Activated naive CD4-positive, alpha-beta T cell (primary cell): ENCODE data around the gene UNK.
A peak's percentile ranks its signal among the peaks of the same experiment; 100 is the strongest.

ENCODE experiments used
- DNase-seq, 4 experiments: peaks; one replicate each; lab custom pipeline; 2025; lab: John Stamatoyannopoulos, UW

The UNK gene

DNA sequence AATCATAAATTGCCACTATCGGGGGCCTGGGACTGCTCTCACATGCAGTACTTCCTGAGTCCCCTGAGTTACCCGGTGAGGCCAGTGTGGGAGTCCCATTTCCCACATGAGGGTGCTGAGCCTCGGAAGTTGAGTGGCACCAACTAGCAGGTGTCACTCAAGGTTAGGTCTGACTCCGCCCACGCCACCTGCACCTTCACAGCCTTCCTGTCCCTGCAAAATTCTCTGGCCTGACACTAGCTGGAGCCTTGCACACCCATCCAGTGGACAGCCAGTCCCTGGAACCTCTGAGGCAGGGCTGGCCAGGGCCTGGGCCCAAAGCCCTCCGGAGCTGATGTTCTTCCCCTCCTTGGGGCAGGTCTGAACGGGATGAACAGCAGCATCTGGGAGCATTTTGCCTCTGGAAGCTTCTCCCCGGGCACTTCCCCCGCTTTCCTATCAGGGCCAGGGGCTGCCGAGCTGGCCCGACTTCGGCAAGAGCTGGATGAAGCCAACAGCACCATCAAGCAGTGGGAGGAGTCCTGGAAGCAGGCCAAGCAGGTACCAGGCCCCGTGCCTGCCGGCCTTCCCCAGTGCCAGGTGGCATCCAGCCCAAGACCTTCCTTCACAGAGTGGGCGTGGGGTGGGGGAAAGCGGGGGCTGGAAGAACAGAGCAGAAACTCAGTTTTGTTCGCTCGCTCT lies 37.7 kb downstream of the UNK start:
- DNase-seq, result peak in 2 of 4 experiments; percentile 14 to 27

DNA sequence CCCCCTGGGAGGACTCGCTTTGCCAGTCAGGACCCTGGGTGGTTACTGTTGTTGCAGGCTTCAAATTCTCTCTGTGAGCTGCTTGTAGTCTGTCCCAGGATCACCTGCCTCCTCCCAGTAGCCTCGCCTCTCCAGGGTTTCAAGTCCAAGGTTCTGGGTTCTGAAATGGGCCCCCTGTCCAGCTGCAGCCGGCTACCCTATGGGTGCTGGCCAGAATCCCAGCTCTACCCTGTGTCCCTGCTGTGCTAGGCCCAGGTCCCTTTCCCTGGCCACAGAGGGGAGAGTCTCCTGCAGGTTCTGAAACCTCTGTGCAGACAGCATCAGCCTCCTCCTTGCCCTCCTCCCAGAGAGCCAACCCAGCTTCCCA lies 38.2 kb downstream of the UNK start:
- no peak for DNase-seq

DNA sequence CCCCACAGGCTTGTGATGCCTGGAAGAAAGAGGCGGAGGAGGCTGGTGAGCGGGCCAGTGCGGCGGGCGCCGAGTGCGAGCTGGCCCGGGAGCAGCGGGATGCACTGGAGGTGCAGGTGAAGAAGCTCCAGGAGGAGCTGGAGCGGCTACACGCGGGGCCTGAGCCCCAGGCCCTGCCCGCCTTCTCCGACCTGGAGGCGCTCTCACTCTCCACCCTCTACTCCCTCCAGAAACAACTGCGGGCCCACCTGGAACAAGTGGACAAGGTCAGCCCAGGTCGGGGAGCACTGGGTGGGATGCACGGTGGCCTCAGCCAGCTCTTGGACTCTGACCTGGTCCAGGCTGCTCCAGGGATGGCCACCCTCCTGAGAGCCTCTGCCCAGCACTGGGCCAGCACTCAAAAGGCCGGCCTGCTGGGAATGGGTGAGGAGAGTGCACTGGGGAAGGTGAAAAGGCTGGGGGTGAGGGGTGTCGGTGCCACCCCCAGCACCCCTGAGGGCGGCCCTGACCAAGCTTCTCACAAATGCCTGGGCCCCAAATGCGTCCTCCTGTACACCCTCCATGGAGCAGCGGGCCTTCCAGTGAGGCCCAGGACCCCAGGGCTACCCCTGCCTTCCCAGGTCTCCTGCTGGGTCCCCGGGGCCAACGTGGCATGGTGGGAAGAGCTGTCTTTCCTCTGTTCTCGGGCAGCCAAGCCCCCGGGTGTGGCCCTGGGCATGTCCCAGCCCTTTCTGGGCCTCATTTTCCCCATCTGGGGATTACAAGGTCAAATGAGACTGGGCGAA lies 38.8 kb downstream of the UNK start:
- no peak for DNase-seq

- DNase-seq, result no peak
Measured at GRCh38 chr17:75824050-75824552, 39.5 kb downstream of the UNK start.

GRCh38 chr17:75824666-75825065 lies 40.1 kb downstream of the UNK start:
- DNase-seq, result no peak

- no peak for DNase-seq
Measured at GRCh38 chr17:75825149-75825552, 40.5 kb downstream of the UNK start.

- no peak for DNase-seq
Measured at GRCh38 chr17:75825748-75826370, 41.3 kb downstream of the UNK start.

DNA sequence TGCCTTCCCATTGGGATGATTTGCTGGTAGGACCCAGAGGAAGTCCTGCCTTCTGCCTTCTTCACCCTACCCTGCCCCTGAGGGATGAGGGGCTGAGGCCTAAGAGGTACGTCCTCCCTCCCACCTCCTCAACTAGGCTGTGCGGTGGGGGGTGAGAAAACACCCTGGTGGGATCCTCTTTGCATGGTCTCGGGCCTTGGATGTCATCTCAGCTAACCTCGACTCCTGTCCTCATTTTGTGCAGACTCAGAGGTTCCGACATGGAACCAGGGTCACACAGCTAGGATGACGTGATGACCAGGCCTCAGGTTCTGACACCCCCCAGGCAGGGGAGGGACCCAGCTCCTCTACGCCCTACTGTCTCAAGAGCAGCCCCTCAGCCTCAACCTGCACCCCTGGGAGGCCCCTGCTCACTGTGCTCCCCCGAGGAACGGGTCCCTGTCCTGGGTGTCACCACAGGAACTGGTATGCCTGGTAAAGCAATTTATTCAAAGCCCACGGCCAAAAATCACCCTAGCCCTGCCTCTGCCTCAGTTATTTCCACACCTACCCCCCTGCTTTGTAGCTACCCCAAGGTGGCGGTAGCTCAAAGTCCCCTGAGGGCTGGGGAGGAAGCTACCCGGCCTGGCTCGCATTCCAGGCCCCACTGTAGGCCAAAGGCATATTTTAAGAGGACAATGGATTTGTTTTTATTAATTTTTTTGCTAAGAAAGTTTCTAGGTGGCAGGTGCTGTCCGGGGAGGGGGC lies 42.1 kb downstream of the UNK start:
- no peak for DNase-seq

- peak in 3 of 4 experiments; percentile 42 to 65 (median 55) for DNase-seq
Measured at GRCh38 chr17:75827308-75828075, 42.9 kb downstream of the UNK start.

GRCh38 chr17:75828076-75828400 lies 43.4 kb downstream of the UNK start:
- DNase-seq, result no peak

GRCh38 chr17:75828741-75829140 lies 44.1 kb downstream of the UNK start:
- no peak for DNase-seq

DNA sequence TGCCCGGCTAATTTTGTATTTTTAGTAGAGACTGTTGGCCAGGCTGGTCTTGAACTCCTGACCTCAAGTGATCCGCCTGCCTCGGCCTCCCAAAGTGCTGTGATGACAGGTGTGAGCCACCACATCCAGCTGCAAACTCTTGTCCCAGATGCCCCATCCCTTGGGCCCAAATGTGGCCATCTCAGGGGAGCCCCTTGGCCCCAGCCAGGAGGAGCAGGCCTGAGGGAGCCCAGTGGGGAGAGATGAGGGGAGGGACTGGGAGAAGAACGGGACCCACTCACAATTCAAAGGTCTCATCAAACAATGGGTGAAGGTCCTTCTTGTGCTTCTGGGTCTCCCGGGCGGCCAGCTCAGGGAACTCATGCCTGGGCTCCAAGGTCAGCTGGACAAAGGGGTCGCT lies 45.1 kb downstream of the UNK start:
- DNase-seq, result no peak

DNA sequence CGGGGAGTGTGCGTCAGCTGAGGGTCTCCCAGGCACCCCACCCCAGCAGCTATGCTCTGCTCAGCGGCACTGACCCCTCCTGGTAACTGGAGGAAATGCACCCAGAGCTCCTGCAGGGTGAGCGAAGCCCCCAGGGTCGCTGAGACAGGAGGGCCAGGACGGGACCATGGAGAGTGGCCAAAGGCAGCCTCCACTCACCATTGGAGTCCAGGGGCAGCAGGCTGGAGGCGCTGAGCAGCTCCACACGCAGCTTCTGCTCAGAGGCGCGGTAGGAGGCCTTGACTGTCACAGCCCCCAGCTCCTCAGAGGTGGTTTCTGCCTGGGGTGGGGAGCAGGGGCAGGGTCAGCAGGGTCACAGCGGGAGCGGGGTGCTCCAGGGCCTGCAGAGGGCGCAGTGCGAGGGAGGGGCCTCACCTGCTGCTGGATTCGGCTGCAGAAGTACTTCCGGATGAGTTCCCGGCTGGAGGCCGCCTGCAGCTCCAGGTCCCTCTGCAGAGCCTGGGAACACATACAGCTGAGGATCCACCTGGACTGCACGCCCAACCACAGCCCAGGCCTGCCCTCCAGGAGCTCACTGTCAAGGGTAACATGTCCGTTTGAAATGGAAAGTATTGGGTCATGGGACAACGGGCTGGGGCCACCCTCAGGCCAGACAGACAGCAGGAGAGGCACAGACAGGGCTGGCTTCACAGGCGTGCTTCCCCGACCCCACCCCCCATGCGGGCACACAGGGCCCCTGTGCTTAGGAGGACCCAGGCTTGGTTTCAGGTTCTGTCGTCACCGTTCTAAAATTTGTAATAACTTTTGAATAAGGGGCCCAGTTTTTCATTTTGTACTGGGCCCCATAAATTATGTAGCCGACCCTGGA lies 45.8 kb downstream of the UNK start:
- DNase-seq, result peak in 2 of 4 experiments; percentile 27 to 29

- no peak for DNase-seq
Measured at GRCh38 chr17:75831032-75831571, 46.5 kb downstream of the UNK start.

DNA sequence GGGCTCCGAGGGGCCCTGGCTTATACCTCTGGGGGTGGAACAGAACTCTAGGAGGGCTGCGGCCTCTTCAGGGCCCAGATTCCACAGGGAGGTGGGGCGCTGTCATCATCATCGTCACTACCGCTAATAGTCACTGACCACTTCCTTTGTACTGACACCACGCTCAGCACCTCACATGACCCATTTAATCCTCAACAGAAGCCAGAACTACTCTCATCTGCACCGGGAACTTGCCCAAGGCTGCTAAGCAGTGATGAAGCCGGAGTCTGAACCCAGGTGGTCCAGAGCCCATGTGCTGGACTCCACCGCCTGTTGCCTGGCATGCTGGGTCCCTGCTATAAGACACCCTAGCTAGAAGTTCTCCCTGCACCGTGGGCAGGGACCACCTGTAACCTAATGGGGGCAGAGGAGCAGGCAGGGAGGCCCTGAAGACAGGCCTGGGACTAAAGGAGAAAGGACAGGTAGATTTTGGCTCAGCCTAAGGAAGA lies 47.6 kb downstream of the UNK start:
- DNase-seq, result no peak

DNA sequence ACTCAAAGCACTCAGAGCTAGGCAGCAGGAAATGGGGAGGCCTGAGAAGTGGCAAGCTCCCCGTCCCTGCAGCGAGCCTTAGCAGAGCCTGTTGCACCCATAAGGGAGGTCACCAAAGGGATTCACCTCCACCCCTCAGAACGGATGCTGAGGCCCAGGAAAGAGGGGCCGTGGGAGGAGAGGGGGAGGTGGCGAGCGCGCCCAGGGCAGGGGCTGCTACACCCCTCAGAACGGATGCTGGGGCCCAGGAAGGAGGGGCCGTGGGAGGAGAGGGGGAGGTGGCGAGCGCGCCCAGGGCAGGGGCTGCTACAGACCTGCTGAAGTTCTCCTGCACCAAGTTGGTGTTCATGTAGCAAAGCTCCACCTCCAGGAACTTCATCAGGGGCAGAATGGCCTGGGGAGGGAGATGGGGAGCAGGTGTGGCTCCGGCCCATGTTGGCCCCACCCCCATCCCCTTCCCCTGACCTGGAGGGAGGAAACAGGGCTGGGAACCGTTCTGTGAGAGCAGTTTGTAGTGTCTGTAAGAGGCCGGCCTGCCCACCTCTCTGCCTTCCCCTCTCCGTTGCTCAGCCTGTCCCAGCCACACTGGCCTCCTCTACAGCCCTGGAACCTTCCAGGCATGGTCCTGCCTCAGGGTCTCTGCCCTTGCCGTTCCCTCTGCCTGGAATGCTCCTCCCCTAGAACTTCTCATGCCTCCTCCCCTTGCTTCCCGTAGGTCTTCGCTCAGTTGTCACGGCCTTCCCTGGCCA lies 48.2 kb downstream of the UNK start:
- DNase-seq, result peak in 2 of 4 experiments; percentile 8 to 28

GRCh38 chr17:75834279-75834920 lies 49.8 kb downstream of the UNK start:
- DNase-seq, result no peak

DNA sequence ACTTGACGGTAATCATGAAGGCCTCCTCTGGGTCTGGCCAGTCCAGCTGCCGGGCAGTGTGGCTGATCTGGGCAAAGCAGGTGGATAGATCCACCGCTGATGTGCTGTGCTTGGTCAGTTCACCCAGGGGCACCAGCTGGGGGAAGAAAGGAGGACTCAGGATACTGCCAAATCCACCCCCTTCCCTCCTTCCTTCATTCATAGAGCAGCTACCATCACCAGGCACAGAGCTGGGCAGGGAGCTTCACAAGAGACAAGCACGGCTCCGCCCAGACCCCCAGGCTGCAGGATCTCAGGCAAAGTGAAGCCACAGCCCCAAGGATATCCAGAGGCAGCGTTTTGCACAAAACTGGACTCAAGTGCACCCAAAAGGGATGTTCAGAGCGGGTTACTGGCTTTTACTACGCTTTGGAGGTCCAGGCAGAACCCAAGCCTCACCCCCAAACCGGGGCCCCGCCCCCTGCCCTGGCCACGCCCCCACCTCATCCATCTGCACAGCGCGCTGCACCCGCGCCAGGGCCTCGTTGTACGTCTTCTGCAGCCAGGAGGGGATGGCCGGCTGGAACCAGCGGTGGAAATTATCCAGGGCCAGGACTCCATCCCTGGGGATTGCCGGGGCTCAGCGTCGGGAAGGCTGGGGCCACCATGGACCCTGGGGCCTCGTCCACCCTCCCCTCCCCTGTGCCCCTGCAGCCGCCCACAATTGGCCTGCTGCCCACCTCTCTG lies 50.5 kb downstream of the UNK start:
- DNase-seq, result no peak
